Parathyroid adenoma (tissue), 2 donors: ENCODE data around the gene ZNF550.
"Not testable (repeated sequence)": the region's sequence is repeated elsewhere in the genome, so short reads cannot be mapped to it uniquely, and the experiment has no call there.

Experiments used
- H2AFZ ChIP-seq: fragments of 300-600 bp; sonication (generic); one replicate; pipeline ENCODE4 v1.7.0; 2017; ENCODE audit warnings: antibody characterized with exemption, mild to moderate bottlenecking
- H3K27ac ChIP-seq: fragments of 300-600 bp; sonication (generic); one replicate; pipeline ENCODE4 v1.7.0; 2017
- H3K27me3 ChIP-seq: fragments of 300-600 bp; sonication (generic); one replicate; pipeline ENCODE4 v1.7.0; 2017; ENCODE audit warnings: low read length; ENCODE audit not compliant: control insufficient read depth, insufficient read depth
- H3K36me3 ChIP-seq: fragments of 300-600 bp; sonication (generic); one replicate; pipeline ENCODE4 v1.7.0; 2017; ENCODE audit warnings: low read length; ENCODE audit not compliant: control insufficient read depth, insufficient read depth
- H3K4me1 ChIP-seq: fragments of 300-600 bp; sonication (generic); one replicate; pipeline ENCODE4 v1.7.0; 2017; ENCODE audit warnings: control low read depth
- H3K4me2 ChIP-seq: fragments of 300-600 bp; sonication (generic); one replicate; pipeline ENCODE4 v1.7.0; 2017; ENCODE audit warnings: low read length
- H3K4me3 ChIP-seq: fragments of 300-600 bp; sonication (generic); one replicate; pipeline ENCODE4 v1.7.0; 2017; ENCODE audit warnings: low read depth, low read length
- H3K79me2 ChIP-seq: fragments of 300-600 bp; sonication (generic); one replicate; pipeline ENCODE4 v1.7.0; 2017; ENCODE audit warnings: control low read depth
- H3K9ac ChIP-seq: fragments of 300-600 bp; sonication (generic); one replicate; pipeline ENCODE4 v1.7.0; 2017; ENCODE audit warnings: mild to moderate bottlenecking
- H3K9me3 ChIP-seq: fragments of 300-600 bp; sonication (generic); one replicate; pipeline ENCODE4 v1.7.0; 2017; ENCODE audit warnings: low read length; ENCODE audit not compliant: control insufficient read depth
- TF ChIP-seq, protein P1 (sequence below): fragments of 300-600 bp; sonication (generic); IDR thresholded peaks from one replicate; pipeline ENCODE4 v1.7.0; 2017; ENCODE audit warnings: antibody characterized with exemption, mild to moderate bottlenecking
- donor health status: primary hyperparathyroidism.

Gene ZNF550

DNA sequence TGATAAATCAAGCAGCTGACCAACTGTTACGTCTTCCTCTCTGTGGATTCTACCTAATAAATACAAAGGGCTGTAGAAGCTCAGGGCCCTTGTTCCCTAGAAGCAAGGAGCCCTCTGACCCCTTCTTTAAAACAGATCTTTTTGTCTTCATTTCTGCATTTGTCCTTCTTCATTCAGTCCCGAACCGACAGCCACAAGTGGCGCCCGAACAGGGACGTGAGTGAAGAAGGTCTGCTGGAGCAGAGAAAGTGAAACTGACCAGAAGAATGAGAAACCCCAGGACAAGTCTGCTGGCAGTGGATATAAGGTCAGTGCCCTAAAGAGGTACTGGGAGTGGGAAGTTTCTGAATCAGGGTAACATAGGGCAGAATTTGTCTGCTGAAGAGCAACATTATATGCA, 46.8 kb downstream of the ZNF550 start:
- Histone ChIP-seq H3K9me3 (peaks cover 10% of the 10 kb centered on the region), H3K9ac (no peak overlapping the region), H3K4me2 (no peak overlapping the region), H3K79me2 (no peaks in the 10 kb centered on the region), H3K27ac (no peak overlapping the region), H3K36me3 (no peaks in the 10 kb centered on the region), H3K4me1 (no peaks in the 10 kb centered on the region), H3K4me3 (no peak overlapping the region), H2AFZ (no peak overlapping the region), H3K27me3 (no peaks in the 10 kb centered on the region)
- TF ChIP-seq, protein P1, sequence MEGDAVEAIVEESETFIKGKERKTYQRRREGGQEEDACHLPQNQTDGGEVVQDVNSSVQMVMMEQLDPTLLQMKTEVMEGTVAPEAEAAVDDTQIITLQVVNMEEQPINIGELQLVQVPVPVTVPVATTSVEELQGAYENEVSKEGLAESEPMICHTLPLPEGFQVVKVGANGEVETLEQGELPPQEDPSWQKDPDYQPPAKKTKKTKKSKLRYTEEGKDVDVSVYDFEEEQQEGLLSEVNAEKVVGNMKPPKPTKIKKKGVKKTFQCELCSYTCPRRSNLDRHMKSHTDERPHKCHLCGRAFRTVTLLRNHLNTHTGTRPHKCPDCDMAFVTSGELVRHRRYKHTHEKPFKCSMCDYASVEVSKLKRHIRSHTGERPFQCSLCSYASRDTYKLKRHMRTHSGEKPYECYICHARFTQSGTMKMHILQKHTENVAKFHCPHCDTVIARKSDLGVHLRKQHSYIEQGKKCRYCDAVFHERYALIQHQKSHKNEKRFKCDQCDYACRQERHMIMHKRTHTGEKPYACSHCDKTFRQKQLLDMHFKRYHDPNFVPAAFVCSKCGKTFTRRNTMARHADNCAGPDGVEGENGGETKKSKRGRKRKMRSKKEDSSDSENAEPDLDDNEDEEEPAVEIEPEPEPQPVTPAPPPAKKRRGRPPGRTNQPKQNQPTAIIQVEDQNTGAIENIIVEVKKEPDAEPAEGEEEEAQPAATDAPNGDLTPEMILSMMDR = no peak

DNA sequence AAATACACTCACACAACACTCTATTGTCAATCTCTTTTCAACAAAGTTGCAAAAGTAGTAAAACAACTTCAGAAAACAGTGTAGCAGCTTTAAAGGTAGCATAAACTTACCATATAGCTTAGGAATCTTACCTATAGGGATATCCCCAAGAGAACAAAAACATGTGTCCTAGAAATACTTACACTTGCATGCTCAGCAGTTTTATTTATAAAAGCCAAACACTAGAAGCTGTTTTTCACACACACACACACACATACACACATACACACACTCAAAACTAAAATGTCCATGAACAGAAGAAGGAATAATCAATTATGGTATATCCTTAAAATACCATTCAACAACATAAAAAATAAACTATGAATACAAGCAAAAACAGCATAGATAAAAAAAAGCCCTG, 48.2 kb downstream of the ZNF550 start:
- TF ChIP-seq, protein P1 = no peak
- Histone ChIP-seq H3K9me3 (peaks cover 10% of the 10 kb centered on the region), H3K27me3 (no peaks in the 10 kb centered on the region), H3K4me1 (no peaks in the 10 kb centered on the region), H2AFZ (no peak overlapping the region), H3K9ac (no peak overlapping the region), H3K79me2 (no peaks in the 10 kb centered on the region), H3K27ac (no peak overlapping the region), H3K36me3 (no peaks in the 10 kb centered on the region), H3K4me2 (no peak overlapping the region), H3K4me3 (no peak overlapping the region)

DNA sequence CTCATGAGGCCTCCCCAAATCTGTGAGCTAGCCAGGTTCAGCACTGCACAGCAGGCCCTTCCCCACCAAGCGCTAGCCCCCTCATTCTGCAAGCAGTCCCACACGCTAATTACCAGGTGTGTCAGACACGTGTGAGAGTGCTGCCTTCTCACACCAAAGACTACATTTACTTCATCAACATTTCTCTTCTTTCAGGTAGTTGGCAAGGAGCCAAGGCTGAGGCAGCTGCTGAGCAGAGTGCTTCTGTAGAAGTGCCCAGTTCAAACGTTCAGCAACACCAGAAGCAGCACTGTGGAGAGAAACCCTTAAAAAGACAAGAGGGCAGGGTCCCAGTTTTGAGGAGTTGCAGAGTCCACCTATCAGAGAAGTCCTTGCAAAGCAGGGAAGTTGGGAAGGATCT, 53.5 kb downstream of the ZNF550 start:
- Histone ChIP-seq H2AFZ (no peak overlapping the region), H3K4me1 (no peaks in the 10 kb centered on the region), H3K4me2 (no peak overlapping the region), H3K27ac (no peak overlapping the region), H3K9ac (no peak overlapping the region), H3K36me3 (no peaks in the 10 kb centered on the region), H3K9me3 (no peaks in the 10 kb centered on the region), H3K79me2 (peaks cover 2% of the 10 kb centered on the region), H3K4me3 (no peak overlapping the region), H3K27me3 (no peaks in the 10 kb centered on the region)
- TF ChIP-seq, protein P1 = no peak

DNA sequence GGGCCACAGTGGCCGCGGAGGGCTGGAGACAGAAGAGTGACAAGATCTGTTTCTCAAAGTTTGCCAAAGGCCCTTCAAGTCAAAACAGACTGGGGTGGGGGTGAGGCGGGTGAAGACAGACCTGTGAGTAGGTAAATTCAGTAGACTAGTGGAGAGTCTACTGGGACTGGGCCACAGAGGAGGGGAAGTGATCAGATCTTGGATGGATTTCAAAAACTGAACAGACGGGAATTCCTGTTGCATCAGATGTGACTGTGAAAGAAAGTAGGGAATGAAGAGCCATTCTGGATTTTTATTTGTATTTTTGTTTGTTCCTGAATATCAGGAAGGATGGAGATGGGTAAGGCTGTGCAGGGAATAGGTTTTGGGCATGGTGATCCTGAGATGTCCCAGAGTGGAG, 59.3 kb downstream of the ZNF550 start:
- peak overlapping the region; percentile 57 for H3K4me2 ChIP-seq
- H3K4me1 ChIP-seq, H3K9ac ChIP-seq, H2AFZ ChIP-seq, H3K27ac ChIP-seq, H3K9me3 ChIP-seq, H3K36me3 ChIP-seq, H3K27me3 ChIP-seq, H3K79me2 ChIP-seq: not testable (repeated sequence)
- peak overlapping the region; percentile 92 for H3K4me3 ChIP-seq

DNA sequence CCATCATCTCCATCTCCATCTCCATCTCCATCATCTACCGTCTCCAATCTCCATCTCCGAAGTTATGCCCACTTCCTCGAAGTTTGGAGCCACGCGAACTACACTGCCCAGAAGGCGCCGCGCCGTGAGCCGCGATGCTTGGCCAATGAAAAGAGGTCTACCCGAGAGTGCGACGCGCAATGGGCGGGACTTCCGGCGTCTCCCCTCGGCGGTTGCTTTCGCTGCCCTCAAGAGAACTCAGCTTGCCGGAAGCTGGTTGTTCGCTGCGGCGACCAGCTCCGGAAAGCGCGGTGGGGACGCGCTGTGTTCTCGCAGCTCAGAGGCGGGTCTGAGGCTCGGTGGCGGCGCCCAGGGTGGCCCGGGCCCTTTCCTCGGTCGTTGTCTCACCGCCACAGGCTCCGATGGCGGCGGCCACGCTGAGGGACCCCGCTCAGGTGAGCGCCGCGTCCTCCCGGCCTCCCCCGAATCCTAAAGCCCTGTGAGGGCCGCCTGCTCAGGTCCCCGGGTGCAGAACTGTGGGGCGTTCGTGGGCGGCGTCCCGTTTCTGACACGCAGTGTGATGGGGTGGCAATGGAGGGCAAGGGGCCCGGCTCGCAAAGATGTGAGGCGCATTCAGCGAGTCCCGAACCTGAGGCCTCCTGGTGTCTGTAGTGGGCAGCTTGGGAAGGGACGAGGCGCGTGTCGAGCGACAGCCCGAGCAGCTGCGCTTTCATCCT, 59.8 kb downstream of the ZNF550 start, which contains the start of gene ZNF773:
ZNF773 (plus strand) TSS at position 259 of the 716 bp plus-strand sequence; CDS start at position 402, 143 bp downstream.
- not testable (repeated sequence) for H3K27me3 ChIP-seq, H3K79me2 ChIP-seq, H3K4me1 ChIP-seq, H3K36me3 ChIP-seq, H3K9me3 ChIP-seq
- peak within 1 kb of the TSS; percentile 74 for H3K27ac ChIP-seq
- H3K9ac ChIP-seq = peak within 1 kb of the TSS; percentile 74
- H3K4me3 ChIP-seq = peak within 1 kb of the TSS; percentile 92
- peak within 1 kb of the TSS; percentile 28 for H2AFZ ChIP-seq
- H3K4me2 ChIP-seq = peak within 1 kb of the TSS; percentile 58

DNA sequence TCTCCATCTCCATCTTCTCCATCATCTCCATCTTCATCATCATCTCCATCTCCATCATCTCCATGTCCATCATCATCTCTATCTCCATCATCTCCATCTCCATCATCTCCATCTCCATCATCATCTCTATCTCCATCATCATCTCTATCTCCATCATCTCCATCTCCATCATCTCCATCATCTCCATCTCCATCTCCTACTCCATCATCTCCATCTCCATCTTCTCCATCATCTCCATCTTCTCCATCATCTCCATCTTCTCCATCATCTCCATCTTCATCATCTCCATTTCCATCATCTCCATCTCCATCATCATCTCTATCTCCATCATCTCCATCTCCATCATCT, 60.4 kb downstream of the ZNF550 start:
- not testable (repeated sequence) for H3K27ac ChIP-seq, H3K4me3 ChIP-seq, H3K79me2 ChIP-seq, H3K27me3 ChIP-seq, H3K9ac ChIP-seq, H3K4me2 ChIP-seq, H3K36me3 ChIP-seq, H3K9me3 ChIP-seq, H2AFZ ChIP-seq, H3K4me1 ChIP-seq

DNA sequence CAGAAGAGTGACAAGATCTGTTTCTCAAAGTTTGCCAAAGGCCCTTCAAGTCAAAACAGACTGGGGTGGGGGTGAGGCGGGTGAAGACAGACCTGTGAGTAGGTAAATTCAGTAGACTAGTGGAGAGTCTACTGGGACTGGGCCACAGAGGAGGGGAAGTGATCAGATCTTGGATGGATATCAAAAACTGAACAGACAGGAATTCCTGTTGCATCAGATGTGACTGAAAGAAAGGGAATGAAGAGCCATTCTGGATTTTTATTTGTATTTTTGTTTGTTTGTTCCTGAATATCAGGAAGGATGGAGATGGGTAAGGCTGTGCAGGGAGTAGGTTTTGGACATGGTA, 71.4 kb downstream of the ZNF550 start:
- H3K9ac ChIP-seq, H3K36me3 ChIP-seq, H3K27ac ChIP-seq, H3K79me2 ChIP-seq, H3K4me1 ChIP-seq, H2AFZ ChIP-seq, H3K9me3 ChIP-seq, H3K27me3 ChIP-seq: not testable (repeated sequence)
- peak overlapping the region; percentile 47 for H3K4me2 ChIP-seq
- peak overlapping the region; percentile 39 for H3K4me3 ChIP-seq
